Cardiac muscle cell (in vitro differentiated cells and primary cell): ENCODE data around the gene CELF2. TPM values are rescaled to one million over a fixed set of nuclear protein-coding genes. Genes with fewer than 3 reads are reported as not detected.

Experiments
- DNase-seq, 2 donors: peaks; one replicate each; pipeline versions ENCODE4 v3.0.0 to v3.0.0-alpha.2; 2010 to 2017; ENCODE audit warnings: low read depth in 1 of 2, low spot score in 1 of 2
- H3K27ac ChIP-seq: fragments of 200-600 bp; sonication (generic); 2 replicates; pipeline ENCODE4 v1.5.1; 2016
- H3K27me3 ChIP-seq: fragments of 200-600 bp; sonication (generic); 2 replicates; pipeline ENCODE4 v1.6.0; 2016; ENCODE audit warnings: control low read depth
- H3K36me3 ChIP-seq: fragments of 200-600 bp; sonication (generic); 2 replicates; pipeline ENCODE4 v1.5.1; 2016; ENCODE audit warnings: control low read depth
- H3K4me1 ChIP-seq: fragments of 200-600 bp; sonication (generic); 2 replicates; pipeline ENCODE4 v1.8.1; 2017; ENCODE audit warnings: low read depth, mild to moderate bottlenecking, mixed run types
- H3K4me3 ChIP-seq: fragments of 200-600 bp; sonication (generic); 2 replicates; pipeline ENCODE4 v1.5.1; 2016; ENCODE audit warnings: mild to moderate bottlenecking
- H3K9me3 ChIP-seq: fragments of 200-600 bp; sonication (generic); 2 replicates; pipeline ENCODE4 v1.5.1; 2017; ENCODE audit warnings: low read depth, mild to moderate bottlenecking, control low read depth
- CTCF ChIP-seq: IDR thresholded peaks from 2 replicates; pipeline ENCODE4 v1.5.1; 2012; ENCODE audit warnings: low read depth, mild to moderate bottlenecking, low read length
- polyA plus RNA-seq: library from polyadenylated mRNA; unstranded; fragments of >200 nt; fragmentation: Nextera tagmentation; extraction: Ambion mirVana; gene quantifications from 2 replicates; pipeline ENCODE4 v1.2.1, GENCODE V29; 2016
- total RNA-seq: library from RNA; depleted of rRNA; stranded (reverse); fragments of >200 nt; gene quantifications from 2 replicates; pipeline ENCODE4 v1.2.3, GENCODE V29; 2016

CELF2 gene
- total and polyA plus RNA-seq, 2 experiments from 2014 or later = 66.9 to 82.7 TPM

GRCh38 chr10:11246752-11247467 lies 229.2 kb downstream of the CELF2 start:
- H3K27ac ChIP-seq = no peak overlapping the region
- no peaks in the 10 kb centered on the region for H3K27me3 ChIP-seq
- no peak for DNase-seq
- no peak overlapping the region for H3K4me3 ChIP-seq
- peaks cover 5% of the 10 kb centered on the region for H3K4me1 ChIP-seq
- TF ChIP-seq CTCF = no peak
- H3K9me3 ChIP-seq = no peaks in the 10 kb centered on the region
- H3K36me3 ChIP-seq = no peaks in the 10 kb centered on the region

- H3K27ac ChIP-seq = peak overlapping the region; percentile 13
- no peaks in the 10 kb centered on the region for H3K9me3 ChIP-seq
- no peaks in the 10 kb centered on the region for H3K36me3 ChIP-seq
- H3K4me1 ChIP-seq = peaks cover 14% of the 10 kb centered on the region
- no peak for TF ChIP-seq CTCF
- no peak overlapping the region for H3K4me3 ChIP-seq
- DNase-seq = peak in 1 of 2 donors; percentile 11
- no peaks in the 10 kb centered on the region for H3K27me3 ChIP-seq
Observed at GRCh38 chr10:11249152-11249807, 231.6 kb downstream of the CELF2 start.

GRCh38 chr10:11249808-11250195 lies 232.1 kb downstream of the CELF2 start:
- Histone ChIP-seq H3K36me3 (no peaks in the 10 kb centered on the region), H3K4me1 (peaks cover 14% of the 10 kb centered on the region), H3K27me3 (no peaks in the 10 kb centered on the region), H3K4me3 (no peak overlapping the region), H3K27ac (no peak overlapping the region), H3K9me3 (no peaks in the 10 kb centered on the region)
- no peak for DNase-seq
- no peak for TF ChIP-seq CTCF

- no peak for TF ChIP-seq CTCF
- Histone ChIP-seq H3K27ac (no peak overlapping the region), H3K27me3 (no peaks in the 10 kb centered on the region), H3K9me3 (no peaks in the 10 kb centered on the region), H3K36me3 (no peaks in the 10 kb centered on the region), H3K4me3 (no peak overlapping the region), H3K4me1 (peaks cover 14% of the 10 kb centered on the region)
- no peak for DNase-seq
Observed at GRCh38 chr10:11250304-11250703, 232.6 kb downstream of the CELF2 start.

- Histone ChIP-seq H3K36me3 (peaks cover 4% of the 10 kb centered on the region), H3K4me1 (peaks cover 14% of the 10 kb centered on the region), H3K4me3 (no peak overlapping the region), H3K9me3 (no peaks in the 10 kb centered on the region), H3K27ac (no peak overlapping the region), H3K27me3 (no peaks in the 10 kb centered on the region)
- DNase-seq = no peak
- TF ChIP-seq CTCF = no peak
Observed at GRCh38 chr10:11252887-11253286, 235.2 kb downstream of the CELF2 start.
